ENCODE measurements around the gene ARIH2.

DNA sequence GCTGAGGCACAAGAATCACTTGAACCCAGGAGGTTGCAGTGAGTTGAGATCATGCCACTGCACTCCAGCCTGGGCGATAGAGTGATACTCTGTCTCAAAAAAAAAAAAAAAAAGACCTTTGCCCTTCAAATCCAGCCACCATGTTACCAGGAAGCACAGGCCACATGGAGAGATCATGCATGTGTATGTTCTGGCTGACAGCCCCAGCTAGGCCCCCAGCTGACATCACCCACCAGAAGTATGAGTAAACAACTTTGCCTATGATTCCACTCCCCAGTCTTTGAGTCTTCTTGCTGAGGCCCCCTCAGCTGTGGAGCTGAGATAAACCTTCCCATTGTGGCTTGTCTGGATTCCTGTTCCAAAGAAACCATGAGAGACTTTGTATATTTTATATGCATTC, 3.3 kb upstream of the ARIH2 start:
- TF ChIP-seq, protein P1, sequence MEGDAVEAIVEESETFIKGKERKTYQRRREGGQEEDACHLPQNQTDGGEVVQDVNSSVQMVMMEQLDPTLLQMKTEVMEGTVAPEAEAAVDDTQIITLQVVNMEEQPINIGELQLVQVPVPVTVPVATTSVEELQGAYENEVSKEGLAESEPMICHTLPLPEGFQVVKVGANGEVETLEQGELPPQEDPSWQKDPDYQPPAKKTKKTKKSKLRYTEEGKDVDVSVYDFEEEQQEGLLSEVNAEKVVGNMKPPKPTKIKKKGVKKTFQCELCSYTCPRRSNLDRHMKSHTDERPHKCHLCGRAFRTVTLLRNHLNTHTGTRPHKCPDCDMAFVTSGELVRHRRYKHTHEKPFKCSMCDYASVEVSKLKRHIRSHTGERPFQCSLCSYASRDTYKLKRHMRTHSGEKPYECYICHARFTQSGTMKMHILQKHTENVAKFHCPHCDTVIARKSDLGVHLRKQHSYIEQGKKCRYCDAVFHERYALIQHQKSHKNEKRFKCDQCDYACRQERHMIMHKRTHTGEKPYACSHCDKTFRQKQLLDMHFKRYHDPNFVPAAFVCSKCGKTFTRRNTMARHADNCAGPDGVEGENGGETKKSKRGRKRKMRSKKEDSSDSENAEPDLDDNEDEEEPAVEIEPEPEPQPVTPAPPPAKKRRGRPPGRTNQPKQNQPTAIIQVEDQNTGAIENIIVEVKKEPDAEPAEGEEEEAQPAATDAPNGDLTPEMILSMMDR (IDR thresholded peaks at IDR 0.05; ENCODE audit: control extremely low read depth in 1 of 3, insufficient read depth in 1 of 3, low read depth in 1 of 3, low read length in 3 of 3), result no peak
- TF ChIP-seq POLR2AphosphoS5 (IDR thresholded peaks at IDR 0.05; ENCODE audit: low read depth, low read length), result no peak
- no peak for TF ChIP-seq BACH1 (IDR thresholded peaks at IDR 0.05; ENCODE audit: low read length)
- TF ChIP-seq EZH2 (IDR thresholded peaks at IDR 0.05; ENCODE audit: low read depth, low read length, severe bottlenecking), result no peak
- TF ChIP-seq CREB1 (IDR thresholded peaks at IDR 0.05), result no peak

All from H1 (cell line).